ENCODE data around the gene ZAP70.

- TF ChIP-seq CTCF (IDR thresholded peaks at IDR 0.05) (no peak), POLR2A (IDR thresholded peaks at IDR 0.05) (no peak)
Observed at GRCh38 chr2:97742381-97742847, 29.0 kb downstream of the ZAP70 start.
